Fibroblast of peridontal ligament (primary cell): ENCODE data around the gene NFASC.

Source experiments
- DNase-seq: peaks from one replicate; pipeline ENCODE4 v3.0.0-alpha.2; 2010; ENCODE audit errors: extremely low read depth

NFASC gene

GRCh38 chr1:205038132-205038786, 167.6 kb downstream of the NFASC start:
- no peak for DNase-seq

GRCh38 chr1:205041001-205041715, 170.5 kb downstream of the NFASC start:
- DNase-seq = no peak

- DNase-seq = no peak
These were observed 171.6 kb downstream of the NFASC start for GRCh38 chr1:205041998-205042910.

GRCh38 chr1:205042911-205043806, 172.5 kb downstream of the NFASC start, which contains the start of gene CNTN2:
Gene CNTN2, plus strand, starts transcription at chr1:205043212. Its CDS starts 9,974 bp downstream, at chr1:205053186.
- no peak for DNase-seq

DNA sequence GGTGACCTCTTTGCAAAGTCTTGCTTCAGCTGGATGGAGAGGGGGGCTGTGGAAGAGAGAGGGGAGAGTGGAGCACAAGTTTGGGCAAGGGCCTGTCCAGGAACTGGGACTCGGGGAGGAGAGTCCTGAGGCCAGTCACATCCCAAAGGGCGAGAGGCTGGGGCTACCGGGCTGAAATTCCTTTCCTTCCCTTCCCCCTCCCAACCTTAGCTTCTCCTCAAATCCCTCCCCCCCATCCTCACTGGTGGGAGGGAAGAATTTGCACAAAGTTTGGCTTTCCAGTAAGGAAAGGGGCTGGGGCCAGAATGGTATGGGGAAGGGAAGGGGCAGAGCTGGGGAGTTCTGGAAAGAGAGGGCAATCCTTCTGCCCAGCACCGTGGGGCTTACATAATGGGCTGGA, 173.2 kb downstream of the NFASC start:
- DNase-seq = no peak

GRCh38 chr1:205044741-205045140, 174.1 kb downstream of the NFASC start:
- DNase-seq = no peak

GRCh38 chr1:205045146-205045545, 174.5 kb downstream of the NFASC start:
- DNase-seq = no peak

DNA sequence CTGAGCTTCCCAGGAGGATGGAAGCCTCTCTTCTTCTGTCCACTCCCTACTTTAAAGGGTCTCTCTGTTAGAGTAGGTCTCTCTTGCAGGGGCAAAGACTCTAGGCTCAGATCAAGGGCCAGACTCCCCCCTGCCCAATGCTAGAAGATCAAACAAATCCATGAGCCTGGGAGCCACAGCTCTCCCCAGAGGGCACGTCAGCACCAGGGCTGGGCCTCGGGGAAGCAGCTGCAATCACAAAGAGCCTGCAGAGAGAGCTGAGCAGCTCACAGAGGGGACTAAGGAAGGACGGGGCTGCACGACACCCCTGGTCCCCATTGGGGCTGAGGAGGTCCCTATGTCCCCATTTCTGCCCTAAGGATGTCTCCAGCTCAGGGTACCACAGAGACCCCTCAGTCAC, 176.2 kb downstream of the NFASC start:
- no peak for DNase-seq

DNA sequence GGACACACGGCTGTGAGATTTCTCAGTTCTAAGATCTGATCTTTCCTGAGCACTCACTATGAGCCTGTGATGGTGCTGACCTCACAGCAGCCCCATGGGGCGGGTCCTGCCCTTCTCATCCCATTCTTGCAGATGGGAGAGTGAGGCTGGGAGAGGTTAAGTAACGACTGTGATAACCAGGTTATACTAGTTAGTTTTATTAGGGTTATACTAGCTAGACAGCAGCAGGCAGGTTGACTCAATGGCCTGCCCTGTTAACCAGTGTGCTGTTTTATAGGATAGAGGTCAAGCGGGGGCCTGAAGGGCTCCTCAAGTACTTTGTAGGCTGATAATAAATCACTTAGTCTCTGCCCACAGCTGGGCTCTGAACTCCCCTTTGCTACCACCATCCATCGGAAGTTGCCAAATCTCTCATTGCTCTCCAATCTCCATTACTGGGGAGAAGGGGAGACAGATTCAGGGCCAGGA, 177.1 kb downstream of the NFASC start:
- DNase-seq = no peak

GRCh38 chr1:205048382-205048781, 177.7 kb downstream of the NFASC start:
- no peak for DNase-seq

DNA sequence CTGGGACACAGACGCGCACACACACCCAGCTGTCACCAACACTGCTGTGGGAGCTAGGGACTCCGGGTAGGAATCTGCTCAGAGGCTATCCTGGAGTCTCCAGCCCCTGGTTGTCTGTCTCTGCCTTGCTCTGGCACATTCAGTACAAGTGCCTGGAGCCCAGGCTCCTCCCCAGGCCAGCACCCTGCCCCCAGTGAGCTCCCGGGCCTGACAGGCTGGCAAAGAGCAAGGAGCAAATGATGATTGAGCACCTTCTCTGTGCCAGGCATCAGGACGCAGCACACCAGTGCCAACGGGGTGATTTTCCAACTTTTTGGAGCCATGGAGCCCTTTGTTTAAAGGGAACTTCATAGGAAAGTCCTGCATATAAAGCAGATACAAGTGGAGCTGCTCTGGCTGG, 178.8 kb downstream of the NFASC start:
- DNase-seq = no peak

DNA sequence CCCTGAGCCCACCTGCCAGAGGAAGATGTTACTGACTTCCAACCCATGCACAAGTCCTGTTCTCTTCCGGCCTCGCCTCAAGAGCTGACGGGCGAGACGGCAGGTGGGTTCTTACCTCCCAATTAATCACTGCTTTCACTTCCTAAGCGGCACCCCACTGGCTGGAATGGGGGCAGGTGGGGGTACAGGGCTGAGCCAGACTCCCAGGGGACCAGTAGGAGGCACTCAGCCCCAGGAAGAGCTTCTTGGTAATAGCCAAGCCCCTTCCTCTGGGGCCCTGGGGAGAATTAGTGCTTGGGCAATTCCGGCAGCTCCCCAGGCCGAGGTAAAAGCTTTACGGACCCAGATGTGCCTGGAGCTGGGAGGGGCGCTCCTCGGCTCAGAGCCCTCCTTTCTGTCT, 182.0 kb downstream of the NFASC start:
- no peak for DNase-seq

- DNase-seq = no peak
These were observed 182.6 kb downstream of the NFASC start for GRCh38 chr1:205053296-205053695.

GRCh38 chr1:205054013-205054412, 183.4 kb downstream of the NFASC start:
- DNase-seq = no peak

- no peak for DNase-seq
These were observed 185.5 kb downstream of the NFASC start for GRCh38 chr1:205056188-205056611.

DNA sequence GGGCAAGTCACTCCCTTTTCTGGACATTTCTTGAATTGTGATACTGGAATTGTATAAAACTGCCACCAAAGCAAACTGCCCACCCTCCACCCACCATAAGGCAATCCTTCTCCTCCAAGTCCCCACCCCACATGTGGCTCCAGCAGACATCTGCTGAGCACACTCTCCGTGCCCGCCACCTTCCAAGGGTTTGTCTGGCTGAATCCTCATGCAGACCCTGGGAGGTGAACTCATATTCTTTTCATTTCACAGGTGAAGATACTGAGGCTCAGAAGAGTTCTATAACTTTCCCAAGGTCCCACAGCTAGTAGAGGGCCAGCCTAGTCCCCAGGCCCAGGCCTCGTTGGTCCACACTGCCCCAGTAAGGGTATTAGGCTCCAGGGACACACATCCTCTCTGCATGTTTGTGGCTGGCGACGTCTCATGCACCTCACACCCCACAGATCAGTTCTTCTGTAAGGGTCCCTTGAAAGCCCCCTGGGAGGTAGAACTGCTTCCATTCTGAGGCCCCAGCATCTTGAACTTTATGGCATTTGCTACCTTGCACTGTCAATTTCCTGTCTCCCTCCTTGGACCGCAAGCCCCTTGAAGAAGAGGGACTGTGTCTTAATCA, 186.4 kb downstream of the NFASC start:
- DNase-seq = no peak

GRCh38 chr1:205057808-205058575, 187.3 kb downstream of the NFASC start:
- no peak for DNase-seq

- no peak for DNase-seq
These were observed 188.2 kb downstream of the NFASC start for GRCh38 chr1:205058853-205059252.

DNA sequence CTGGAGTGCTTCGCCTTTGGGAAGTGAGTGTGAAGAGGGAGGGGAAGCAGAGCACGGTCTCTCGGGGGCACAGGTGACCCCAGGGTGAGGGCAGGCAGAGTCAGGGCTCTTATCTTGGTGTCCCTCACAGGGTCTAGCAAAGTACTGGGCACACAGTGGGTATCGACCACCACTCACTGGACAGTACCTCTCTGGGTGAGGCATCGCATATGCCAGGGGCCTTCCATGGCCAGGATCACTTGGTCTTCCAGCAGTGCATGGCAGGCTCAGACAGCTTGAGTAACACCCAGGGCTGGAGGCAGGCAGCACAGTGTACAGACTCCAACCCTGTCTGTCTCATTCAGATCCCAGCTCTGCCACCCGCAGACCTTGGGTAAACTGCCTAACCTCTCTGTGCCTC, 189.0 kb downstream of the NFASC start:
- no peak for DNase-seq

- DNase-seq = no peak
These were observed 190.1 kb downstream of the NFASC start for GRCh38 chr1:205060746-205061145.
